MM.1S (cell line): ENCODE measurements around the gene GPR142.

ENCODE experiments used
- EZH2phosphoT487 ChIP-seq: fragments of 300-600 bp; sonication (generic); IDR thresholded peaks from 2 replicates; pipeline ENCODE4 v1.6.1; 2018; ENCODE audit warnings: antibody characterized with exemption, low read length
- TF ChIP-seq, protein P1 (sequence below): fragments of 300-600 bp; sonication (generic); IDR thresholded peaks from 2 replicates; pipeline ENCODE4 v1.5.1; 2016; ENCODE audit warnings: antibody characterized with exemption, low read length, mixed read lengths

DNA sequence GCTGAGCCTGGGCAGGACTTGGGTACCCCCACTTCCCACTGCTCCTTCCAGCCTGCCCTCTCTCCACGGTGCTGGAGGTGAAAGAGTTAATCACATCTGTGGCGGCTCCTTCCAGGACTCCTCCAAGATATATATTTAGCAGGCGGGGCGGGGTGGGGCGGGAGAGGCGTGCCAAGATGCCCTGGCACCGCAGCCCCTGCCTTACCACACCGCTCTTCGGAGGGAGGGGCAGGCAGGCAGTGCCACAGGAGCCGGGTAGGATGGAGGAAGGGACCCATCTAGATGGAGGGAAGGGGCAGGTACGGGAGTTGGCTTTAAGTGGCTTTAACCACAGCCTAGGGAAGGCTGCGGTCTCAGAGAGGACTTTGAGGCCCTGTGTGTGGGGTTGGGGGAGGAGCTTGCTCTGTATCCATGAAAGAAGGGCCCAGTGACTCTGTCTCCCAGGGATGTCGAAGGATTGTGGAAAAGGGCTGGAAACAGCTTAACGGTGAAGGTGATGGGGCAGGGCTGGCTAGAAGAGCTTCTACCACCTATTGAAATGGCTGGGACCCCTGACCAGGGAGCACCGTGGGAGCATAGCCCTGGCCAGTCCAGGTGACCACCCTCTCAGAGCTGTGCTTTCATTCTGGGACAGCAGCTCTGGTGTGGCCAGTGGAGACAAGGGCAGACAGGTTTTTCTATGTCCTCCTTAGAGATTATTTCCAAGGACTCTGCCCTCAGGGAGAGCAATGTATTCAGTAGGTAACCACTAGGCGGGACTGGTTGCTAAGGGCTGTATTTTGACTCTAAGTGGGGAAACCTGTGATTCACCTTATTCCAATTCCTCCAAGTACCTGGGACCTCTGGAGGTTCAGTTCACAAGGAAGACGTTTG, 13.0 kb downstream of the GPR142 start:
- TF ChIP-seq, protein P1, sequence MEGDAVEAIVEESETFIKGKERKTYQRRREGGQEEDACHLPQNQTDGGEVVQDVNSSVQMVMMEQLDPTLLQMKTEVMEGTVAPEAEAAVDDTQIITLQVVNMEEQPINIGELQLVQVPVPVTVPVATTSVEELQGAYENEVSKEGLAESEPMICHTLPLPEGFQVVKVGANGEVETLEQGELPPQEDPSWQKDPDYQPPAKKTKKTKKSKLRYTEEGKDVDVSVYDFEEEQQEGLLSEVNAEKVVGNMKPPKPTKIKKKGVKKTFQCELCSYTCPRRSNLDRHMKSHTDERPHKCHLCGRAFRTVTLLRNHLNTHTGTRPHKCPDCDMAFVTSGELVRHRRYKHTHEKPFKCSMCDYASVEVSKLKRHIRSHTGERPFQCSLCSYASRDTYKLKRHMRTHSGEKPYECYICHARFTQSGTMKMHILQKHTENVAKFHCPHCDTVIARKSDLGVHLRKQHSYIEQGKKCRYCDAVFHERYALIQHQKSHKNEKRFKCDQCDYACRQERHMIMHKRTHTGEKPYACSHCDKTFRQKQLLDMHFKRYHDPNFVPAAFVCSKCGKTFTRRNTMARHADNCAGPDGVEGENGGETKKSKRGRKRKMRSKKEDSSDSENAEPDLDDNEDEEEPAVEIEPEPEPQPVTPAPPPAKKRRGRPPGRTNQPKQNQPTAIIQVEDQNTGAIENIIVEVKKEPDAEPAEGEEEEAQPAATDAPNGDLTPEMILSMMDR: no peak
- no peak for TF ChIP-seq EZH2phosphoT487
